DOHH2 (cell line): ENCODE results near the gene VWA1.
"Not testable (repeated sequence)": the region's sequence is repeated elsewhere in the genome, so short reads cannot be mapped to it uniquely, and the experiment has no call there.

Source experiments
- H3F3A ChIP-seq: fragments of 200-600 bp; sonication (generic), shearing (Covaris generic); 2 replicates; pipeline ENCODE4 v1.6.0; 2016; ENCODE audit warnings: antibody characterized with exemption, mild to moderate bottlenecking; ENCODE audit not compliant: control insufficient read depth, insufficient read depth
- H3K27ac ChIP-seq: fragments of 200-600 bp; sonication (generic); 2 replicates; pipeline ENCODE4 v1.5.1; 2014; ENCODE audit warnings: low read depth, mild to moderate bottlenecking, low read length, moderate library complexity
- H3K27me3 ChIP-seq: fragments of 200-600 bp; sonication (generic); 2 replicates; pipeline ENCODE4 v1.6.1; 2014; ENCODE audit warnings: mild to moderate bottlenecking, low read length, mixed read lengths; ENCODE audit not compliant: control insufficient read depth
- H3K36me3 ChIP-seq: fragments of 200-600 bp; sonication (generic); 2 replicates; pipeline ENCODE4 v1.6.1; 2014; ENCODE audit warnings: mild to moderate bottlenecking, low read length, moderate library complexity, mixed read lengths; ENCODE audit not compliant: control insufficient read depth
- H3K4me1 ChIP-seq: fragments of 200-600 bp; sonication (generic); 2 replicates; pipeline ENCODE4 v1.6.1; 2014; ENCODE audit warnings: mild to moderate bottlenecking, low read length, mixed read lengths; ENCODE audit not compliant: control insufficient read depth
- H3K4me2 ChIP-seq: fragments of 200-600 bp; sonication (generic); 2 replicates; pipeline ENCODE4 v1.6.0; 2014; ENCODE audit warnings: mild to moderate bottlenecking, low read length, moderate library complexity
- H3K4me3 ChIP-seq: fragments of 200-600 bp; sonication (generic); 2 replicates; pipeline ENCODE4 v1.5.1; 2014; ENCODE audit warnings: mild to moderate bottlenecking, low read length, mixed read lengths
- H3K79me2 ChIP-seq: fragments of 200-600 bp; sonication (generic); 2 replicates; pipeline ENCODE4 v1.6.1; 2014; ENCODE audit warnings: mild to moderate bottlenecking, low read length, mixed read lengths; ENCODE audit not compliant: control insufficient read depth
- H3K9me2 ChIP-seq: fragments of 200-600 bp; sonication (generic); replicated peaks from 2 replicates; pipeline ENCODE4 v1.6.1; 2014; ENCODE audit warnings: mild to moderate bottlenecking, low read length, mixed read lengths; ENCODE audit not compliant: control insufficient read depth
- H3K9me3 ChIP-seq: fragments of 200-600 bp; sonication (generic); 2 replicates; pipeline ENCODE4 v1.6.1; 2014; ENCODE audit warnings: antibody characterized with exemption, low read length, mixed read lengths; ENCODE audit not compliant: control insufficient read depth, insufficient read depth
- H4K20me1 ChIP-seq: fragments of 200-600 bp; sonication (generic); 2 replicates; pipeline ENCODE4 v1.6.0; 2014; ENCODE audit warnings: low read depth, mild to moderate bottlenecking, antibody characterized with exemption, low read length, moderate library complexity; ENCODE audit not compliant: control insufficient read depth, insufficient read depth
- EZH2phosphoT487 ChIP-seq: fragments of 200-600 bp; sonication (generic); IDR thresholded peaks from 2 replicates; pipeline ENCODE4 v1.6.1; 2017; ENCODE audit warnings: borderline replicate concordance, mild to moderate bottlenecking, antibody characterized with exemption, low read length, moderate library complexity, mixed read lengths
- TF ChIP-seq, protein P1 (sequence below): fragments of 200-600 bp; sonication (generic); IDR thresholded peaks from one replicate; pipeline ENCODE4 v1.5.1; 2014; ENCODE audit warnings: antibody characterized with exemption, mild to moderate bottlenecking, low read depth, low read length; ENCODE audit not compliant: poor library complexity, severe bottlenecking

The VWA1 gene

DNA sequence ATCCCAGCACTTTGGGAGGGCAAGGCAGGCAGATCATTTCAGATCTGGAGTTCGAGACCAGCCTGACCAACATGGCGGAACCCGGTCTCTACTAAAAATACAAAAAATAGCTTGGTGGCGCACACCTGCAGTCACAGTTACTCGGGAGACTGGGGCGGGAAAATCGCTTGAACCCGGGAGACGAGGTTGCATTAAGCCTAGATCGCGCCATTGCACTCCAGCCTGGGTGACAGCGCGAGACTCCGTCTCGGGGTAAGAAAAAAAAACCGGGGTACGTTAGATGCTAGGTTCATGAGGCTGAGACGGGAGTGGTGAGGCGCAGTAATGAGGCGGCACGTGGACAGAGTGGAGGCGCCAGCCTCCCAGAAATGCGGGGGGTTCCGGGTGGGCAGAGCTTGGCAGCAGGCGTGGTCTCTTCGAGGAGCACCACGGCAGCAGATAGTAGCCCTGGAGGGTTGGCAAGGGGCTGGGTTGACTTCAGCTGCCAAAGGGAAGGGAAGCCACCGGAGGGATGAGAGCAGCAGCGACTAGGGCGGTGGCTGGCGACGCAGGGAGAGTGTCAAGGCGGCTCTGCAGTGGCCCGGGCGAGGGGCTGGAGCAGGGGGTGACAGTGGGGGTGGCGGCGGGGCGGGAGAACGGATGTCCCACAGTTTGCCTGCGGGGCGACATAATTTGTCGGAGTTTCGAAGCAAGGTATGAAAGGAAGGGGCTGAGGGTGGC is 29.2 kb upstream of the VWA1 start:
- peaks cover 79% of the 10 kb centered on the region for H3K79me2 ChIP-seq
- no peaks in the 10 kb centered on the region for H3K9me2 ChIP-seq
- peaks cover 29% of the 10 kb centered on the region for H3K4me1 ChIP-seq
- H3F3A ChIP-seq = peaks cover 24% of the 10 kb centered on the region
- H3K36me3 ChIP-seq = peaks cover 76% of the 10 kb centered on the region
- H3K4me3 ChIP-seq = peak overlapping the region; percentile 93
- H4K20me1 ChIP-seq = peaks cover 9% of the 10 kb centered on the region
- no peaks in the 10 kb centered on the region for H3K9me3 ChIP-seq
- H3K27me3 ChIP-seq = no peaks in the 10 kb centered on the region
- H3K4me2 ChIP-seq = peak overlapping the region; percentile 85
- H3K27ac ChIP-seq = peak overlapping the region; percentile 67
- TF ChIP-seq EZH2phosphoT487 = no peak
- TF ChIP-seq, protein P1, sequence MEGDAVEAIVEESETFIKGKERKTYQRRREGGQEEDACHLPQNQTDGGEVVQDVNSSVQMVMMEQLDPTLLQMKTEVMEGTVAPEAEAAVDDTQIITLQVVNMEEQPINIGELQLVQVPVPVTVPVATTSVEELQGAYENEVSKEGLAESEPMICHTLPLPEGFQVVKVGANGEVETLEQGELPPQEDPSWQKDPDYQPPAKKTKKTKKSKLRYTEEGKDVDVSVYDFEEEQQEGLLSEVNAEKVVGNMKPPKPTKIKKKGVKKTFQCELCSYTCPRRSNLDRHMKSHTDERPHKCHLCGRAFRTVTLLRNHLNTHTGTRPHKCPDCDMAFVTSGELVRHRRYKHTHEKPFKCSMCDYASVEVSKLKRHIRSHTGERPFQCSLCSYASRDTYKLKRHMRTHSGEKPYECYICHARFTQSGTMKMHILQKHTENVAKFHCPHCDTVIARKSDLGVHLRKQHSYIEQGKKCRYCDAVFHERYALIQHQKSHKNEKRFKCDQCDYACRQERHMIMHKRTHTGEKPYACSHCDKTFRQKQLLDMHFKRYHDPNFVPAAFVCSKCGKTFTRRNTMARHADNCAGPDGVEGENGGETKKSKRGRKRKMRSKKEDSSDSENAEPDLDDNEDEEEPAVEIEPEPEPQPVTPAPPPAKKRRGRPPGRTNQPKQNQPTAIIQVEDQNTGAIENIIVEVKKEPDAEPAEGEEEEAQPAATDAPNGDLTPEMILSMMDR = peak; percentile 10

DNA sequence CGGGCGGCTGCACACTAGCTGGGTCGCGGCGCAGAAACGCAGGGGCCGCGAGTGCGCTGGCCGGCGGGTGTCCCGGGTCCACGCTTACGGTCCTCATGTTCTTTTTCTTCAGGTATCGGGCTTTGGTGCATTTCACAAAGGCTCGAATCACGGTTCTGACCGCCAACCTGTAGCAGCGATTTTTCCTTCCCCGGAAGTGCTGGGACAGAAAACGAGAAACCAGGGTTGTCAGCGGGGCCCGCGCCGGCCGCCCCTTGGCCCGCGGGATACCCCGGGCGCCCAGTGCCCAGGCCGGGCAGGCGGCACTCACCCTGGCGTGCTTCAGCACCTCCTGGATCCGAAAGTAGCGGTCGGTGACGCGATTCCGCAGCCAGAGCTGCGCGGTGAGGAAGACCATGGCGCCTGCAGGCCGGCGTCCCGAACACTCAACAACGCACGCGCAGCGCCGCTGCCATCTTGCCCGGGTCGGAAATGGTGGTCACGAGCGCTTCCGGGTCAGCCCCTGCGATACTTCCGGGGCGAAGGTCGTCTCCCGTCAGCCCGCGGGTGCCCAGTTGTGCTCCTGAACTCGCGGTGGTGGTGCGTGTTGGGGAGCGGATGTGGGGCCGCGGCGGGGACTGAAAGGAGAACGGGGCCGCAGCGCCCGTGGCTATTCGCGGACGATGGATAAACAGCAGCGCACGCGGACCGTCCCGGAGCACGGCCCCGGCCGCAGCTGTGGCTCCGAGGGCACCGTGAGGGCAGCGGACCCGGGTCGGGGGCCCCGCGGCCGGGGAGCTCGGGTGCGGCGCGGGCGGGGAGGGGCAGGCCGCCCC is 28.5 kb upstream of the VWA1 start, which contains the start of gene MRPL20:
MRPL20 (minus strand) TSS at position 473 of the 815 bp plus-strand sequence; CDS start at position 397, 76 bp downstream.
- peaks cover 21% of the 10 kb centered on the region for H3K4me1 ChIP-seq
- H3K27ac ChIP-seq = peak within 1 kb of the TSS; percentile 67
- peaks cover 72% of the 10 kb centered on the region for H3K79me2 ChIP-seq
- peak within 1 kb of the TSS; percentile 93 for H3K4me3 ChIP-seq
- no peaks in the 10 kb centered on the region for H3K9me3 ChIP-seq
- H3K36me3 ChIP-seq = peaks cover 68% of the 10 kb centered on the region
- TF ChIP-seq, protein P1 = no peak
- no peak for TF ChIP-seq EZH2phosphoT487
- peak within 1 kb of the TSS; percentile 85 for H3K4me2 ChIP-seq
- H4K20me1 ChIP-seq = peaks cover 9% of the 10 kb centered on the region; the same call in 1 of the 2 replicates
- no peaks in the 10 kb centered on the region for H3K27me3 ChIP-seq
- peaks cover 20% of the 10 kb centered on the region for H3F3A ChIP-seq
- no peaks in the 10 kb centered on the region for H3K9me2 ChIP-seq

DNA sequence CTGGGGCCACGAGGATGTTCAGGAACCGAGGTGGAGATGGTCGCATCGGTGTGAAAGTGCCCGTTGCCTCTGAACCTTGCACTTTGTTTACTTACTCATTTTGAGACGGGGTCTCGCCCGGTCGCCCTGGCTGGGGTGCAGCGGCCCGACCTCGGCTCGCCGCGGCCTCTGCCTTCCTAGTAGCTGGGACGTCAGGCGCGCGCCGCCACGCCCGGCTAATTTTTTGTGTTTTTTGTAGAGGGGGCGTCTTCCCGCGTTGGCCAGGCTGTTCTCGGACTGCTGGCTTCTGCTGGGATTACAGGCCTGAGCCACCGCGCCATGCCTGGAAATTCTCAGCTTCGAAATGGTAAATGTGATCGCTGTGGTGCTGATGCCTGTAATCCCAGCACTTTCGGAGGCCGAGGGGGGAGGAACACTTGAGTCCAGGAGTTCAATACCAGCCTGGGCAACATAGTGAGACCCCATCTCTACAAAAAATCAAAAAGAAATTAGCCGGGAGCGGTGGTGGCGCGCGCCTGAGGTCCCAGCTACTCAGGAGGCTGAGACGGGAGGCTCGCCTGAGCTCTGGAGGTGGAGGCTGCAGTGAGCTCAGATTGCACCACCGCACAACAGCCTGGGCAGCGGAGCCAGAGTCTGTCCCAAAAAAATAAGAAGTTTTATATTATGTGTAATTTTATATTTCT is 27.7 kb upstream of the VWA1 start:
- Histone ChIP-seq H3K4me2 (peak overlapping the region; percentile 83), H3K4me3 (peak overlapping the region; percentile 93), H3K79me2 (peaks cover 64% of the 10 kb centered on the region), H3F3A (peaks cover 14% of the 10 kb centered on the region), H3K27me3 (no peaks in the 10 kb centered on the region), H3K4me1 (peaks cover 17% of the 10 kb centered on the region), H3K9me3 (no peaks in the 10 kb centered on the region), H4K20me1 (peaks cover 5% of the 10 kb centered on the region; the same call in 1 of the 2 replicates), H3K27ac (peak overlapping the region; percentile 67), H3K36me3 (peaks cover 60% of the 10 kb centered on the region), H3K9me2 (no peaks in the 10 kb centered on the region)
- no peak for TF ChIP-seq EZH2phosphoT487
- TF ChIP-seq, protein P1 = no peak

DNA sequence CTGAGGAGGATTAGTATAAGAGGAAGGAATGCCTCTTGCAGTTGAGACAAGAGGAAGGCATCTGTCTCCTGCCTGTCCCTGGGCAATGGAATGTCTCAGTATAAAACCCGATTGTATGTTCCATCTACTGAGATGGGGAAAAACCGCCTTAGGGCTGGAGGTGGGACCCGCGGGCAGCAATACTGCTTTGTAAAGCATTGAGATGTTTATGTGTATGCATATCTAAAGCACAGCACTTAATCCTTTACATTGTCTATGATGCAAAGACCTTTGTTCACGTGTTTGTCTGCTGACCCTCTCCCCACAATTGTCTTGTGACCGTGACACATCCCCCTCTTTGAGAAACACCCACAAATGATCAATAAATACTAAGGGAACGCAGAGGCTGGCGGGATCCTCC is 25.3 kb upstream of the VWA1 start:
- H3K27me3 ChIP-seq, H3K4me3 ChIP-seq, H3K9me3 ChIP-seq, H4K20me1 ChIP-seq, H3K9me2 ChIP-seq, H3F3A ChIP-seq, H3K4me2 ChIP-seq, H3K27ac ChIP-seq: not testable (repeated sequence)
- H3K36me3 ChIP-seq = peaks cover 40% of the 10 kb centered on the region
- H3K79me2 ChIP-seq = peaks cover 45% of the 10 kb centered on the region
- H3K4me1 ChIP-seq = peaks cover 17% of the 10 kb centered on the region
